Endothelial cell of umbilical vein (primary cell): ENCODE data around the gene FCSK. TPM values are rescaled to one million over a fixed set of nuclear protein-coding genes. Genes with fewer than 3 reads are reported as not detected.
"Not testable (repeated sequence)": the region's sequence is repeated elsewhere in the genome, so short reads cannot be mapped to it uniquely, and the experiment has no call there.

Experiments
- BruUV-seq: library from RNA; stranded (reverse); fragments of 400-500 nt; replicated peaks from 2 replicates; lab custom pipeline; 2021; lab: Mats Ljungman, UMichigan
- CTCF ChIA-PET: fragments of 300-600, 350-600 bp; sonication (Branson Sonifier 250); formaldehyde crosslinking; loops from one replicate; lab custom pipeline; 2021; ENCODE audit warnings: antibody characterized with exemption, inconsistent platforms; lab: Charles Lee
- POLR2A ChIA-PET: fragments of 300-600, 350-600 bp; sonication (Branson Sonifier 250); formaldehyde crosslinking; loops from one replicate; lab custom pipeline; 2021; ENCODE audit warnings: antibody characterized with exemption, inconsistent platforms; lab: Charles Lee
- DNase-seq: peaks from one replicate; pipeline ENCODE4 v3.0.0-alpha.2; 2011; ENCODE audit warnings: low read depth, low spot score
- FAIRE-seq: peaks from 2 replicates; lab custom pipeline; 2011; peaks lifted over from hg19 to GRCh38; lab: Jason Lieb, UNC
- H2AFZ ChIP-seq: 2 replicates; pipeline ENCODE4 v1.6.0; 2012; ENCODE audit warnings: low read depth, low read length, control low read depth, inconsistent platforms
- H3K27ac ChIP-seq: 2 replicates; pipeline ENCODE4 v1.5.1; 2011; ENCODE audit warnings: low read depth, mild to moderate bottlenecking, control low read depth, low read length, moderate library complexity; ENCODE audit not compliant: insufficient read depth
- H3K27me3 ChIP-seq, 2 experiments: 2 replicates each; pipeline versions ENCODE4 v1.6.0 to v1.6.1; 2011; ENCODE audit warnings: low read length in 2 of 2, mixed read lengths in 1 of 2; ENCODE audit not compliant: control insufficient read depth in 2 of 2, insufficient read depth in 2 of 2
- H3K36me3 ChIP-seq, 2 experiments: 2 replicates in 1 of 2; 3 replicates in 1 of 2; pipeline ENCODE4 v1.5.1; 2011; ENCODE audit warnings: low read length in 2 of 2, mild to moderate bottlenecking in 1 of 2, moderate library complexity in 1 of 2; ENCODE audit not compliant: control insufficient read depth in 2 of 2, insufficient read depth in 2 of 2; ENCODE audit errors: extremely low read depth in 1 of 2
- H3K4me1 ChIP-seq: 3 replicates; pipeline ENCODE4 v1.5.1; 2011; ENCODE audit warnings: mild to moderate bottlenecking, low read length; ENCODE audit not compliant: control insufficient read depth, insufficient read depth; ENCODE audit errors: extremely low read depth
- H3K4me2 ChIP-seq: 2 replicates; pipeline ENCODE4 v1.6.1; 2011; ENCODE audit warnings: low read length, control low read depth, mixed read lengths; ENCODE audit not compliant: insufficient read depth
- H3K4me3 ChIP-seq, 3 experiments: fragments of 200-600 bp in 1 of 3; sonication (generic), shearing (Covaris generic) in 1 of 3; replicated peaks in 1 of 3; 2 replicates each; pipeline ENCODE4 v1.5.1; 2011 to 2016; ENCODE audit warnings: control low read depth in 3 of 3, low read length in 3 of 3, mild to moderate bottlenecking in 2 of 3, inconsistent platforms in 1 of 3, low read depth in 1 of 3, moderate library complexity in 1 of 3; ENCODE audit not compliant: insufficient read depth in 1 of 3
- H3K79me2 ChIP-seq: 2 replicates; pipeline ENCODE4 v1.6.0; 2012; ENCODE audit warnings: low read length, inconsistent platforms; ENCODE audit not compliant: control insufficient read depth, insufficient read depth
- H3K9ac ChIP-seq: replicated peaks from 2 replicates; pipeline ENCODE3; 2011; ENCODE audit warnings: low read length, control low read depth; ENCODE audit not compliant: insufficient read depth; ENCODE audit errors: extremely low read depth
- H3K9me1 ChIP-seq: replicated peaks from 3 replicates; pipeline ENCODE4 v1.6.0; 2011; ENCODE audit warnings: mild to moderate bottlenecking, low read length; ENCODE audit not compliant: control insufficient read depth, insufficient read depth; ENCODE audit errors: extremely low read depth
- H3K9me3 ChIP-seq: replicated peaks from 2 replicates; pipeline ENCODE4 v1.5.1; 2012; ENCODE audit warnings: low read length, inconsistent platforms; ENCODE audit not compliant: control insufficient read depth, insufficient read depth
- H4K20me1 ChIP-seq: replicated peaks from 2 replicates; pipeline ENCODE3; 2011; ENCODE audit warnings: mild to moderate bottlenecking, low read length; ENCODE audit not compliant: control insufficient read depth, insufficient read depth; ENCODE audit errors: extremely low read depth
- EZH2 ChIP-seq: IDR thresholded peaks from 2 replicates; pipeline ENCODE4 v1.6.1; 2012; ENCODE audit warnings: borderline replicate concordance, low read depth, mild to moderate bottlenecking, moderate library complexity, low read length, inconsistent platforms; ENCODE audit not compliant: severe bottlenecking
- FOS ChIP-seq: IDR thresholded peaks from 2 replicates; pipeline ENCODE4 v1.6.1; 2011; ENCODE audit warnings: mild to moderate bottlenecking, low read length, moderate library complexity, borderline replicate concordance; ENCODE audit not compliant: insufficient read depth
- GATA2 ChIP-seq: IDR thresholded peaks from 2 replicates; pipeline ENCODE4 v1.7.0; 2011; ENCODE audit warnings: low read depth, mild to moderate bottlenecking, moderate library complexity, mixed read lengths, low read length; ENCODE audit not compliant: insufficient read length, insufficient read depth
- JUN ChIP-seq: IDR thresholded peaks from 2 replicates; pipeline ENCODE4 v1.6.1; 2011; ENCODE audit warnings: borderline replicate concordance, low read depth; ENCODE audit not compliant: insufficient read length, insufficient read depth
- MAX ChIP-seq: IDR thresholded peaks from 2 replicates; pipeline ENCODE4 v1.6.1; 2011; ENCODE audit not compliant: insufficient read depth, insufficient read length
- MYC ChIP-seq: IDR thresholded peaks from one replicate; pipeline ENCODE4 v1.6.1; 2011; ENCODE audit warnings: mild to moderate bottlenecking, low read depth, low read length
- POLR2A ChIP-seq: IDR thresholded peaks from 2 replicates; pipeline ENCODE4 v1.6.1; 2012; ENCODE audit warnings: low read depth, mild to moderate bottlenecking, control low read depth, low read length
- POLR2AphosphoS5 ChIP-seq: IDR thresholded peaks from 2 replicates; pipeline ENCODE4 v1.6.1; 2012; ENCODE audit warnings: low read depth, mild to moderate bottlenecking, control low read depth, low read length, moderate library complexity; ENCODE audit not compliant: insufficient read depth
- dilution Hi-C: fragments of 300-500 bp; cut with MboI; formaldehyde crosslinking; loops from one replicate; pipeline ENCODE4 v1.15.0; 2019; ENCODE audit warnings: low sequenced_read_pairs; ENCODE audit not compliant: extremely low pct_ligation_motif_present
- intact Hi-C: fragments of 100-400 bp; cut with micrococcal nuclease; formaldehyde crosslinking; loops from one replicate; pipeline ENCODE4 v1.10.0; 2022
- polyA plus RNA-seq, 4 experiments: library from polyadenylated mRNA; depleted of rRNA in 3 of 4; stranded (reverse) in 3 of 4; unstranded in 1 of 4; fragments of >200 nt; gene quantifications; 2 replicates each; pipeline versions ENCODE4 v1.2.1 to v1.2.3, GENCODE V29; 2011 to 2012; ENCODE audit warnings: missing spikeins in 1 of 4
- total RNA-seq: library from RNA; stranded (reverse); gene quantifications from 2 replicates; pipeline ENCODE4 v1.2.3, GENCODE V29; 2021
- TF ChIP-seq, protein P1 (sequence below), 2 donors: IDR thresholded peaks; 1 replicate in 1 of 2; 2 replicates in 1 of 2; pipeline ENCODE4 v1.5.1; 2011; ENCODE audit warnings: low read length in 2 of 2, mild to moderate bottlenecking in 2 of 2, moderate library complexity in 2 of 2, control low read depth in 1 of 2, inconsistent platforms in 1 of 2, low read depth in 1 of 2; ENCODE audit not compliant: insufficient read depth in 1 of 2; ENCODE audit errors: extremely low read depth in 1 of 2

The FCSK gene
- total and polyA plus RNA-seq, 2 donors (not counting 3 experiments of a cell fraction or from before 2014, with no cell fraction given): 12.4 to 18.0 TPM

GRCh38 chr16:70412385-70412784 is 42.0 kb upstream of the FCSK start:
- POLR2A ChIA-PET: interaction anchor here (0.7 kb wide), 1 partner anchor 31 kb away, joined by 4 read pairs; no protein-coding TSS in a partner anchor
- Histone ChIP-seq H3K4me3 (no peak overlapping the region), H3K9me3 (no peaks in the 10 kb centered on the region), H3K9me1 (no peaks in the 10 kb centered on the region), H4K20me1 (no peaks in the 10 kb centered on the region), H3K79me2 (peaks cover 8% of the 10 kb centered on the region), H3K4me1 (peaks cover 2% of the 10 kb centered on the region), H3K27ac (no peak overlapping the region), H3K4me2 (no peak overlapping the region), H3K36me3 (peaks cover 0 to 6% of the 10 kb centered on the region in 2 experiments), H2AFZ (no peak overlapping the region), H3K9ac (no peak overlapping the region), H3K27me3 (no peaks in the 10 kb centered on the region)
- CTCF ChIA-PET: interaction anchor here (1.3 to 1.6 kb wide), 2 partner anchors 26 to 30 kb away, joined by 4 to 6 read pairs; partner anchors contain the start of gene ST3GAL2
- dilution Hi-C loops: no loop called here
- no peak for DNase-seq
- BruUV-seq: TSS peak; percentile 4
- no peak for FAIRE-seq
- intact Hi-C loops: no loop called here
- TF ChIP-seq POLR2AphosphoS5: no peak
- no peak for TF ChIP-seq GATA2
- no peak for TF ChIP-seq POLR2A
- no peak for TF ChIP-seq EZH2
- TF ChIP-seq JUN: no peak
- TF ChIP-seq FOS: no peak
- TF ChIP-seq, protein P1, sequence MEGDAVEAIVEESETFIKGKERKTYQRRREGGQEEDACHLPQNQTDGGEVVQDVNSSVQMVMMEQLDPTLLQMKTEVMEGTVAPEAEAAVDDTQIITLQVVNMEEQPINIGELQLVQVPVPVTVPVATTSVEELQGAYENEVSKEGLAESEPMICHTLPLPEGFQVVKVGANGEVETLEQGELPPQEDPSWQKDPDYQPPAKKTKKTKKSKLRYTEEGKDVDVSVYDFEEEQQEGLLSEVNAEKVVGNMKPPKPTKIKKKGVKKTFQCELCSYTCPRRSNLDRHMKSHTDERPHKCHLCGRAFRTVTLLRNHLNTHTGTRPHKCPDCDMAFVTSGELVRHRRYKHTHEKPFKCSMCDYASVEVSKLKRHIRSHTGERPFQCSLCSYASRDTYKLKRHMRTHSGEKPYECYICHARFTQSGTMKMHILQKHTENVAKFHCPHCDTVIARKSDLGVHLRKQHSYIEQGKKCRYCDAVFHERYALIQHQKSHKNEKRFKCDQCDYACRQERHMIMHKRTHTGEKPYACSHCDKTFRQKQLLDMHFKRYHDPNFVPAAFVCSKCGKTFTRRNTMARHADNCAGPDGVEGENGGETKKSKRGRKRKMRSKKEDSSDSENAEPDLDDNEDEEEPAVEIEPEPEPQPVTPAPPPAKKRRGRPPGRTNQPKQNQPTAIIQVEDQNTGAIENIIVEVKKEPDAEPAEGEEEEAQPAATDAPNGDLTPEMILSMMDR (IDR thresholded peaks at IDR 0.05; ENCODE audit: extremely low read depth in 1 of 2, insufficient read depth in 1 of 2, low read depth in 1 of 2, low read length in 2 of 2): no peak
- TF ChIP-seq MYC: no peak
- no peak for TF ChIP-seq MAX

GRCh38 chr16:70413572-70413971 is 40.8 kb upstream of the FCSK start:
- H3K4me2 ChIP-seq, dilution Hi-C loops, H3K36me3 ChIP-seq, H3K4me1 ChIP-seq, H3K27me3 ChIP-seq, H3K9me3 ChIP-seq, H2AFZ ChIP-seq, H3K4me3 ChIP-seq, POLR2A ChIA-PET, H3K27ac ChIP-seq, H3K9ac ChIP-seq, H3K9me1 ChIP-seq, H4K20me1 ChIP-seq, DNase-seq, BruUV-seq, FAIRE-seq, H3K79me2 ChIP-seq, intact Hi-C loops: not testable (repeated sequence)
- CTCF ChIA-PET: interaction anchor here (1.3 kb wide), 1 partner anchor 25 kb away, joined by 4 read pairs; the partner anchor contains the start of gene ST3GAL2
